ENCODE measurements around the gene ID3. TPM values are rescaled to one million over a fixed set of nuclear protein-coding genes. Genes with fewer than 3 reads are reported as not detected.

Gene ID3
- total RNA-seq, 4 donors from 2014 or later: 91.1 to 194 (median 149) TPM

GRCh38 chr1:23526329-23527041 lies 32.8 kb downstream of the ID3 start:
- no peak for DNase-seq (ENCODE audit: low spot score in 2 of 2)
- 82% methylated on average over 8 of the region's 8 CpGs for WGBS
- Histone ChIP-seq H3K27me3 (peaks cover 4% of the 10 kb centered on the region), H3K9me3 (no peaks in the 10 kb centered on the region), H3K4me3 (no peak overlapping the region), H3K27ac (no peak overlapping the region), H3K36me3 (no peaks in the 10 kb centered on the region), H3K4me1 (peaks cover 71% of the 10 kb centered on the region)
- TF ChIP-seq EP300 (IDR thresholded peaks at IDR 0.05): no peak
- TF ChIP-seq POLR2A (IDR thresholded peaks at IDR 0.05): no peak
- TF ChIP-seq POLR2AphosphoS5 (IDR thresholded peaks at IDR 0.05): no peak
- no peak for TF ChIP-seq CTCF (IDR thresholded peaks at IDR 0.05)

GRCh38 chr1:23525558-23526250 lies 33.6 kb downstream of the ID3 start:
- Histone ChIP-seq H3K4me3 (no peak overlapping the region), H3K27me3 (peaks cover 3% of the 10 kb centered on the region), H3K9me3 (no peaks in the 10 kb centered on the region), H3K4me1 (peaks cover 65% of the 10 kb centered on the region), H3K27ac (no peak overlapping the region), H3K36me3 (no peaks in the 10 kb centered on the region)
- no peak for DNase-seq (ENCODE audit: low spot score in 2 of 2)
- TF ChIP-seq EP300 (IDR thresholded peaks at IDR 0.05): no peak
- no peak for TF ChIP-seq CTCF (IDR thresholded peaks at IDR 0.05)
- TF ChIP-seq POLR2AphosphoS5 (IDR thresholded peaks at IDR 0.05): no peak
- no peak for TF ChIP-seq POLR2A (IDR thresholded peaks at IDR 0.05)
- 81% methylated on average over 5 of the region's 5 CpGs for WGBS

GRCh38 chr1:23524716-23525401 lies 34.4 kb downstream of the ID3 start:
- WGBS: 30% methylated on average over 8 of the region's 9 CpGs
- TF ChIP-seq EP300 (IDR thresholded peaks at IDR 0.05) (no peak), CTCF (IDR thresholded peaks at IDR 0.05) (no peak), POLR2AphosphoS5 (IDR thresholded peaks at IDR 0.05) (no peak), POLR2A (IDR thresholded peaks at IDR 0.05) (no peak)

GRCh38 chr1:23524163-23524562 lies 35.1 kb downstream of the ID3 start:
- H3K27ac ChIP-seq: no peak overlapping the region
- DNase-seq (ENCODE audit: low spot score in 2 of 2): no peak
- peaks cover 50% of the 10 kb centered on the region for H3K4me1 ChIP-seq
- H3K27me3 ChIP-seq: no peaks in the 10 kb centered on the region
- WGBS: 56% methylated on average over 3 of the region's 3 CpGs
- H3K9me3 ChIP-seq: no peaks in the 10 kb centered on the region
- H3K36me3 ChIP-seq: no peaks in the 10 kb centered on the region
- TF ChIP-seq POLR2A (IDR thresholded peaks at IDR 0.05) (no peak), CTCF (IDR thresholded peaks at IDR 0.05) (no peak), POLR2AphosphoS5 (IDR thresholded peaks at IDR 0.05) (no peak), EP300 (IDR thresholded peaks at IDR 0.05) (no peak)
- no peak overlapping the region for H3K4me3 ChIP-seq

More at GRCh38 chr1:23524716-23525401, 34.4 kb downstream of the ID3 start:
- Histone ChIP-seq H3K27me3 (no peaks in the 10 kb centered on the region), H3K36me3 (no peaks in the 10 kb centered on the region), H3K9me3 (no peaks in the 10 kb centered on the region), H3K4me3 (no peak overlapping the region), H3K4me1 (peaks cover 57% of the 10 kb centered on the region), H3K27ac (no peak overlapping the region)
- no peak for DNase-seq (ENCODE audit: low spot score in 2 of 2)

Data from suprapubic skin (tissue), 4 donors.